Umbilical cord (tissue), 2 donors: ENCODE data around the gene JUND. TPM values are rescaled to one million over a fixed set of nuclear protein-coding genes. Genes with fewer than 3 reads are reported as not detected.

Source experiments
- DNase-seq: peaks from one replicate; pipeline ENCODE4 v3.0.0-alpha.2; 2015; ENCODE audit warnings: low spot score
- total RNA-seq: library from RNA; depleted of rRNA; stranded (reverse); fragments of >200 nt; gene quantifications from one replicate; pipeline ENCODE4 v1.2.3, GENCODE V29; 2014; ENCODE audit warnings: low replicate concordance; ENCODE audit not compliant: insufficient read depth

Gene JUND
- total RNA-seq, 1 donor from 2014 or later, result 272 TPM

- peak; percentile 65 for DNase-seq
Measured at GRCh38 chr19:18290302-18291018, 9.0 kb upstream of the JUND start.

- DNase-seq, result peak; percentile 62
Measured at GRCh38 chr19:18289471-18290301, 8.3 kb upstream of the JUND start.

- peak; percentile 71 for DNase-seq
Measured at GRCh38 chr19:18287836-18288772, 6.7 kb upstream of the JUND start.

GRCh38 chr19:18286973-18287635, 5.7 kb upstream of the JUND start:
- no peak for DNase-seq

- no peak for DNase-seq
Measured at GRCh38 chr19:18284712-18285360, 3.4 kb upstream of the JUND start.

- DNase-seq, result no peak
Measured at GRCh38 chr19:18283338-18283737, 1.9 kb upstream of the JUND start.

GRCh38 chr19:18282788-18283141, 1.3 kb upstream of the JUND start:
- DNase-seq, result no peak

GRCh38 chr19:18282021-18282787, 782 bp upstream of the JUND start:
- peak; percentile 96 for DNase-seq

- DNase-seq, result peak; percentile 88
Measured at GRCh38 chr19:18280247-18281081, 958 bp downstream of the JUND start.

- peak; percentile 98 for DNase-seq
Measured at GRCh38 chr19:18279516-18280246, 1.7 kb downstream of the JUND start.

GRCh38 chr19:18279266-18279515, 2.2 kb downstream of the JUND start:
- DNase-seq, result no peak

- peak; percentile 64 for DNase-seq
Measured at GRCh38 chr19:18278521-18279265, 2.7 kb downstream of the JUND start.

GRCh38 chr19:18274781-18275356, 6.6 kb downstream of the JUND start:
- peak; percentile 86 for DNase-seq

- peak; percentile 36 for DNase-seq
Measured at GRCh38 chr19:18274219-18274780, 7.1 kb downstream of the JUND start, which contains the start of gene IQCN. Gene IQCN (minus strand): TSS chr19:18274452. CDS start chr19:18269478, 4,974 bp downstream.

- no peak for DNase-seq
Measured at GRCh38 chr19:18273561-18274218, 7.7 kb downstream of the JUND start.

GRCh38 chr19:18271433-18271841, 10.0 kb downstream of the JUND start:
- DNase-seq, result peak; percentile 53

- DNase-seq, result no peak
Measured at GRCh38 chr19:18270326-18270725, 11.1 kb downstream of the JUND start.
